NCI-H1417 treated with DMSO at 0.1 percent for 48 hours (cell line): ENCODE data around the gene SPAG4.

Source experiments
- DNase-seq: peaks from one replicate; lab custom pipeline; 2025; lab: John Stamatoyannopoulos, UW

SPAG4 gene

DNA sequence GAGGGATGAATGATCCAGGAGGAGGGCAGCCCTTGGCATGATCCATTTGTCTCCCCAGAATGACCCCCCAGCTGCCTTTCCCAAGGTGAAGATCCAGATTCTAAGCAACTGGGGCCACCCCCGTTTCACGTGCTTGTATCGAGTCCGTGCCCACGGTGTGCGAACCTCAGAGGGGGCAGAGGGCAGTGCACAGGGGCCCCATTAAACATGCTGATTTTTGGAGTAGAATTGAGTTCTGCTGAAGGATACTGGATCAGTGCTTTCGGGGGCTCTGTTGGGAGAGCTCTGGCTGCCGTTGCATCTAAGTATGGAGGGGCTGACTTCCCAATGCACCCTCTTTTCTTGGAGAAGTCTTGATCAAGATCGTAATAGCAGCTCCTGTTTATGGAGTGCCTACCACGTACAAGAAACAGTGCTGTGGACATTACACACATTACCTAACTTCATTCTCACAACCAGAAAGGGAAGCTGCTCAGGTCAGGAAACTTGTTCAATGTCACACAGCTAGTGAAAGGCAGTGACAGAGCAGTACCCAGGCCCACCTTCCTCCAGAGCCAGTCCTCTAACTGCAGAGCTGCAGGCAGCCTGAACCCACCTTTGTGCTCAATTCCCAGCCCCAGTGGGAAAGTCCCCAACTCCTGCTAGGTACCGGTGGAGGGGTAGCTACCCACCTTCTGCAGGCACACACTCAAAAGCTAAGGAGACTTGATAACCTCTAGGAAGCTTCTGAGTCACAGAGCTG, 5.4 kb downstream of the SPAG4 start:
- no peak for DNase-seq

DNA sequence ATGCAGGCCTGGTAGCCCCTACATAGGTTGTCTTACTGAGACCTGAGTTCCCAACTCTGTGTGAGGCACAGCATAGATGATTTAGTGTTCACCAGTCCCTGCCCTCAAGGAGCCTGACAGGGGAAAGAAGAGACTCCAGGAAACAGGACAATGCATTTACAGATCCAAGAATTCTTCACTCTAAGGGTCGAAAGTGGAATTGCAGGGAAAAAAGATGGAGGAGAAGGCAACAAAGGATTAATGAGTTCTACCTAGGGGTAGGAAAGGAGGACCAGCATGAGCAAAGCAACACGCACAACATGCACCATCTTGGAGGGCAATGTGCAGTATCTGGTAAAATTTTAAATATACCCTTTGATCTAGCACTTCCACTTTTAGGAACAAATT, 5.9 kb downstream of the SPAG4 start:
- DNase-seq = no peak

DNA sequence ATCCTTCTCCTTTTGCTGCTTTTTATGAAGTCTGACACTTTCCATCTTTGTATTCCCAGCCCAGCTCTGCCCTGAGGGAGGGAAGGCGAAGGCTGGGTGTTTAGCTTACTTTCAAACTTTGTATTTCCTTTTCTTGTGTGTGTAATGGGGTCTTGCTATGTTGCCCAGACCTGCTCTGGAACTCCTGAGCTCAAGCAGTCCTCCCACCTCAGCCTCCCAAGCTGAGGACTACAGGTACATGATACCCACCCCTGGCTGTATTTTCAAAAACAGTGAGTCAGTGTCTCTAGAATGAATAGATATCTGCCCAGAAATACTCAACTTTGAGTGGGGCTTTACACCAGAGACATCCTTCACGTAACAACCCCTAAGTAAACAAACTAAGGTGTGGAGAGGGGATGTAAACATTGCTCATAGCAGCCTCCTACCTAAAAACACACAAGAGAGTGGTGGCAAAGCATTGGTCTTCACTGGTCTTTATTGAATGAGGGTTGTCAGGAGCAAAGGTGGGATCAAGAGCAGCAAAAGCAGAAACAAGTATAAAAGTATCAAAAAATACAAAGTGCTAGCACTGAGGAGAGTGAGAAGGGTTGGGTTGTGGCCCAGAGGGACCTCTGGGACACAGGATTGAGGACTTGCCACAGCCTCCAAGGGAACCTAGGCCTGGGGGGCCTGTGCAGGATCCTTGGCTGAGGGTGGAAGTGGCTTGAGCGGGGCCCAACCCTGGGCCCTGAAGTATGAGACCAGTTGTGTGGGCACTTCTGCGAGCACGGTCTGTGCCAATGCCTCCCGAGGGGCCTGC, 10.2 kb downstream of the SPAG4 start:
- no peak for DNase-seq

DNA sequence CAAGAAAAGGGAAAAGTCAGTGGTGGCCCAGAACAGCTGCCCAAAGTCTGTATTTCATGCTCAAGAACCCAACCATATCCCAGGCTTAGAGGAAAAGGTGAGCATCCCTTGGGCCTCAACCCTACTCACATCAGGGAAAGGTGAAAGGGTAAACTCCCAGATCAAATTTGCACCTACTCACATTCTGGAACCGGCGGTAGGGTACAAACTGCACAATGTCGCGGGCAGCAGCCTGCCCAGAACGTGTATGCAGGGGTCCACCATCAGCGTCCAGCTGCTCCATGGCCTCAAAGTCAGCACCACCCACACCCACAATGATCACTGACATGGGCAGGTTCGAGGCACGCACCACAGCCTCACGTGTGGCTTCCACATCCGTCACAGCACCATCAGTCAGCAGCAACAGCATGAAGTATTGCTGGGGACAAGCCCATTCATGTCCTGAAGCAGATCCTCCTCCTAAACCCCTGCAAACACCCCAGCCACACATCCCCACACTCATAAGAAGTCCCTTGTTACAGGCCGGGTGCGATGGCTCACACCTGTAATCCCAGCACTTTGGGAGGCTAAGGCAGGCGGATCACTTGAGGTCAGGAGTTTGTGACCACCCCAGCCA, 10.9 kb downstream of the SPAG4 start:
- no peak for DNase-seq

DNA sequence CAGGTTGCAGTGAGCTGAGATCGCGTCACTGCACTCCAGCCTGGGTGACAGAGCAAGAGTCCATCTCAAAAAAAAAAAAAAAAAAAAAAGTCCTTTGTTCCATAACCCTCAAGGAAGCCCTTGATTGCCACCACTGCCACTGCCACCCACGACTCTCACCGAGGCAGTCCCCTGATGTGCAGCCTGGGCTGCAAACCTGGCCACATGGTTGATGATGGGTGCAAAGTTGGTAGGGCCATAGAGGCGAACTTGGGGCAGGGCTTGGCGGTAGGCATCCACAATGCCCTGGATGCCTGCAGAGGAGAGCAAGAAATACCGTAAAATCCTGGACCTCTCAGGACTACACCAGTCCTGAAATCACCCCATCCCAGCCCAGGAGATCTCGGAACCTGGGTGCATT, 11.5 kb downstream of the SPAG4 start:
- DNase-seq = no peak

DNA sequence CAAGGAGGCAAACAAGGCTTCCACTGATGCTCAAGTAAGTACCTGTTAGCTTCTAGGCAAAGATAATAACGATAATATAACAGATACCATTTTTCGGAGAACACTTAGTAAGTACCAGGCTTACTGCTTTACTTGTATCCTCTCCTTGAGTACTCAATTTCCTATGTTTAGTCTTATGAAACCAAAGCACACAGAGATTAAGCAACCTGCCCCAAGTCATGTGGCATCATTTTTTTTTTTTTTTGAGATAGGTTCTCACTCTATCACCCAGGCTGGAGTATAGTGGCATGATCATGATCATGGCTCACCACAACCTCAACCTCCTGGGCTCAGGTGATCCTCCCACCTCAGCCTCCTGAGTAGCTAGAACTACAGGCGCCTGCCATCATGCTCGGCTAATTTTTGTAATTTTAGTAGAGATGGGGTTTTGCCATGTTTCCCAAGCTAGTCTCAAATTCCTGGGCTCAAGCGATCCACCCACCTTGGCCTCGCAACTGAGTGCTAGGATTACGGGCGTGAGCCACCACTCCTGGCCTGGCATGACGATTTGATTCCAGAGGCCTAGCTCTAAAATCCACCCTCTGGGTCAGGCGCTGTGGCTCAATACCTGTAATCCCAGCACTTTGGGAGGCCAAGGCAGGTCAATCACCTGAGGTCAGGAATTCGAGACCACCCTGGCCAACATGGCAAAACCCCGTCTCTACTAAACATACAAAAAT, 14.0 kb downstream of the SPAG4 start:
- no peak for DNase-seq

DNA sequence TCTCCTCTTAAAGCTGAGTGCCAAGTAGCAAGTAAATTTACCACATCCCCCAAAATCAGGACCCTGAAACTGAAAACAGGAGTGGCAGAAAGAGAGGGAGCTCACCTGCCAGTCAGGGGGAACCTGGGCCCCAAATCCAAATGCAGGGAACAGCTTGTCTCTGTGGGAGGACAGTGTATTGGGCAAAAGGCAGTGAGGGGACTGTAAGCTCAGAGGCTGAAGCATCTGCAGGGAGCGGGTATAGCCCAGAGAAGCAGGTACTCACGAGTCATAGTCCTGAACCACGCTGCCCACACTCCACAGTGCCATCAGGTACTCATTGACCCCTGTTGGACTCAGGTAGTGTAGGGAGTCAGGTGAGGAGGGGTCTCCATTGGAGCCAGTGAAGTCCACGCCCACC, 15.0 kb downstream of the SPAG4 start:
- no peak for DNase-seq

DNA sequence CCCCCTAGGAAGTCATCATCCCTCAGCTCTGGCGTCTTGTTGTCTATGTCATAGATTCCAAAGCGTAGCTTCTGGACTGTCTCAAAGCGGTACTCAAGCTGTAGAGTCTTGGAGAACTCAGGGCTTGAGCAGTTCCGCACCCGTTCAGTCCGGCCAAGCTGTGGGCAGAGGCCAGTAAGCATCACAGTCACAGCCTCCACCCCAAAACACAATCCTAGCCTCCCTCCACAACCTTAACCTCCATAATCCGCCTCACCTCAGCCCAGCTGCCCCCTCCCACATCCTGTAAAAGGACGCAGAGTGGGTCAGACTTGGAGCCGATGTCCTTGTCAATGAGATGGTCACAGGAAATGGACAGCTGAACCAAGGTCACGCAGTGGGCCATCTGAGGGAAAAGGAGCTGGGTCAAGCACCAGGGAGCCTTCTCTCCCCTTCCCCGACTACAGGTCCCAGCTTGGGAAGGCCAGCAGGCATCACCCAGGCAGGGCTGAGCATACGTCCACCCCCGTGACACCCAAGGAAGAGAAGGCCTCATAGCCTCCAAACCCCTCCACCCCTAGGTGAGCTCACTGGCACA, 17.0 kb downstream of the SPAG4 start:
- no peak for DNase-seq

DNA sequence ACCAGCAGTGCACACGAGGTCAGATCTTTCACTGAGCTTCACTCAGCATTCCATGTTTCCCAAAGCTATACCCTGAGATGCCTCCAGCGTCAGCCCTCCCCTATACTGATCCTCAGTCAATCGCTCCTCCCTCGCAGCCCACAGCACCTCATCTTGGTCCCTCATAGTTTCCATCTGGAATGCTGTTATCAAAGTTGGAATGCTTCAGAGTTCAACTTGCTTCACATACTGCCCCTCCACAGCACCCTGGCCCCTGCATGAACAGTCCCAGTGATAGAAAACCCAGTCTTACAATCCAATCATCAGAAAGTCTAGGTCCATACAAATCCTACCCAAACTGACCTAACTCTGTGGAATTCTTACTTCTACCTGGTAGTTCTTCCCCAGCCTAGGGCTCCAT, 20.0 kb downstream of the SPAG4 start:
- no peak for DNase-seq

DNA sequence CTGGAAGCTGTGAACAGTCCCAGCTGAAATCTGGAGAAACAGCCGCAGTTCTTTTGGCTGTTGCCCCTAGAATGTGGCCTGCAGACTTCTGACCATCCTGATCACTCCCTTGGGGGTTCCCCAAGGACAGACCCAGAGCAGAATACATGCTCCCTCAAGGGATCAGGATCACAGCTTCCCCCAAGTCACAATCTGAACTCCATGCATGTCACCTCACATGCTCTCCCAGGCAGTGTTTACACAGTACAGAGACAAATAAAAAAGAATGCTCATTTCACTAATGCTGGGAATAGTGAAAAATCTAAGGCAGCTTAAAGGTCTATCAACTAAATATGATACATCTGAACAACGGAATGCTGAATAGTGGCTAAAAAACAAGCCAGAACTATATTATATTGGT, 20.5 kb downstream of the SPAG4 start:
- no peak for DNase-seq

DNA sequence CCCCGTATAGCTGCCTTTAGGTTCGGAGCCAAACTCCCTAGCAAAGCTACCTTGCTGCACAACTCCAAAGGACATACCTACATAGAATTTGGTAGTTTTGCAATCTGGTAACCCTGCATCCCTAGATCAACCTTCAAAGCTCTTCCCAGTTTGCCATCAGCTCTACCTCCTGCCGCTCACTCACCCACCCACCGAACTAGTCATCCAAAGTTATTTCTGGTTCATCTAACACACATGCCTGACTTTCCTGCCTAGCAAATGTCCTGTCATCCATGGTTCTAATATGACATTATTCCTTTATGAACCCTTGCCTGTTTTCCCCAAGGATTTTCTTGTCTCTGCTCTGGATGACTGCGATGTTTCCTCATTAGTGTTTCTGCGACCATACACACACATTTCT, 21.6 kb downstream of the SPAG4 start:
- DNase-seq = no peak

DNA sequence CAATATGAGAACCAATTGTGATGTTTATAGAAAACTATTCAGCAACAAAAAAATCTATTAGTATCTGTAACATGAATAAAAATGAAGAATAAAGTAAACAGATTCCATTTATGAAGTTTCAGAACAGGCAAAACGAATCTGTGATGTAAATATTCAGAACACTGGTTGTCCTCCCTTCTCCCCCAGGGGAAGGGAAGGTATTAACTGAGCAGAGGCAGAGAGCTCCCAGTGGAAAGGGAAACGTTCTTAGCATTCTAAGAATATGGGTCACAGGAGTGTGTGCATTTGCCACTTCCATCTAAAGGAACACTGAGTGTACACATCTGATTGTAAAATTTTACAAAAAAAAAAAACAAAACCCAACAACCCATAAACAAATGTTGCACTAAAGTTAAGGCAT, 23.1 kb downstream of the SPAG4 start:
- no peak for DNase-seq

DNA sequence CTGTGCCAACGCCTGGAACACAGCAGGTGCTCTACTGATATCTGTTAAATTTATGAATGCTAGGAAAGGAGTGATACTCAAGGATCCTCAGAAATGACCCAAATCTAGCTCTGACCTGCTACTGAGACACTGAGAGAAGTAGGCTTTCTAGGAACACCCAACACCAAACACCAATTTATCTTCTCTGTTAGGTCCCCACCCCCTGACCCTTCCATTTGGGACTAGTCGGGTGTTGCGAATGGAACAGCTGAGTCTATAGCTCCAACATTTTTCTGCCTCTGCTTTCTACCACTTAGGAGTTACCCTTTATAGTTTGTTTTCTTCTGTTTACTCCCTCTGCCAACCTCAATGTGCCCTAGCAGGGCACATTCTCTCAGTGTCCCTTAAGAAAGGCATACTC, 25.1 kb downstream of the SPAG4 start:
- DNase-seq = no peak

DNA sequence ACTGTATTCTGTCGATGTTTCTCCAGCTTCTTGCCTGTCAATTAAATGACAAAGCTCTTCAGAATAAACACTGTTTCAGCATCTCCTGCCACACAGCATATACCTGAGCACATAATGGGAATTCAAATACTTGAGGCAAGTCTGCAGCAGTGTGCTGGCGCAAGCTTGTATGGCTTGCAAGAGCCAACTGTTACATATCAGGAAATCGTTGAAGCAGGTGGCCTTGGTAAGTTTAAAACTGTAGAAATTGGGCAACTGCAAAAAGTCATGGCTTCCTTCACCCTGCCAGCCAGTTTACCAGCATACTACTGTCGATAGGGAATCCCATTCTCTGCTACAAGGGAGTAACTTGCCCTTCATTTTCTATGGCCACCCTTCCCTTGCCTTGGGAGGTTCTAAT, 26.1 kb downstream of the SPAG4 start:
- no peak for DNase-seq

DNA sequence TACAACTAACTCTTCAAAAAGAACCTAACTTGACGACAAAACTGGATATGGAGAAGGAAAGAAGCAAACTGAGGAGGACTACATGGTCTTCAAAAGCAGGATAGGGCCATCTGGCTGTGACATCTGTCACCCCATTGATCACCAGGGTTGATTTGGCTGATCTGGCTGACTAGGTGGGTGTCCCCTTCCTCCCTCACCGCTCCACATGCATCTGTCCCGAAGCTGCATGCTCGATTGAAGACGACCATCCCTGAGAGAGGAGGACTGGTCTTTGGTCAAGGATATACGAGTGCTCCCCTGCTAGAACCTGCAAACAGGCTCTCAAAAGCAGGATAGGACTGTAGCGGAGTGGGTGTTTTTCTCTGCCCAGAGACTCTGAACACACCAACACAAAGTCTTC, 27.4 kb downstream of the SPAG4 start:
- DNase-seq = no peak

DNA sequence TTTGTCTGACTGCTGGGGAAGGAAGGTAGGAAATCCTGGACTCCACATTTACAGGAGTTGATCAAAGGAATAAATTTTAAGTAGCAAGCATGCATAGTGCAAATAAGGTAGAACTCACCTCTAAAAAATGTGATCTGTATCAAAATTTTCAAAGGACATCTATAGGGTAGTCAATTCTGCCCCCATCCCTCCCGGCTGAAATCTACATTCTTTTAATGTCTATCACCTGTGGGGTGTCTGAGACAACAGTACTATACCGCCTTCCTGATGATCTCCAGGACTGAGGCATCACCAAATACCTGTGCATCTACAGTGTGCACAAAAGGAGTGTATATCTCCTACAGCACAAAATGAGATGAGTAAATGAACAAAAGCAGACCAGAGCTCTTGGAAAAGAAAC, 29.2 kb downstream of the SPAG4 start:
- no peak for DNase-seq

DNA sequence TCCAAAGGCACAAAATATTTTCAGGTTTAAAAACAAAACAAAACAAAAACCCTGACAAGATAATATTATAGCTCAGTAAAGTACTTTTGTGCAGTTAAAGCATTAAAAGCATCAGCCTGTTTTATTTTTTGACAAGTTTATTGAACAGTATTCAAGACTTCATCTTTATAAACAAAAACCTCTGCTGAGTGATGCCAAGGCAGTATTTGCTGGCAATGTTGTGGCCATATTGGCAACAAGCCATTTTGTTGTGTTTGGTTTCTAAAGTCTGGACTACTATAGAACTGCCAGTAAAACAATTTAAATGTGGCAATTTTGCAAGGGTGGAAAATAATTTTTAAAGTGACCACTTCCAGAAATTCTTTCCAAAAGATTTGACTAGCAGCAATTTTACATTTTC, 33.2 kb downstream of the SPAG4 start:
- DNase-seq = no peak

DNA sequence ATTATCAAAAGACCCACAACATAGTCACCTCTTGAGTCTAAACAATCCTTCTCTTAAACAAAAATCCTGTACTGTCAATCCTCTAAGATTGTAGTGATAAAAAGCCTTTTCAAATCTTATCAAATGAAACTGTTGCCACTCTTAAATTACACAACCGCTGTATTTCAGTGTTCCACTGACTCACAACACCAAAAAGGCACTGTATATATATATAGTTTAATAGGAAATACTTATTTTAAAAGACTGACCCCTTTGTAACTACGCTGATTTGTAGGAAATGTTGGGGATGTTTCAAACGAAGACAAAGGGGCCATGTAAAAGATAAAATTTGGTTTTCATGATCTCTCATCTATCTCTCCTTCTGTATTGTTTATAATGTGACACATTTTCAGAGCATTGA, 35.0 kb downstream of the SPAG4 start:
- no peak for DNase-seq

DNA sequence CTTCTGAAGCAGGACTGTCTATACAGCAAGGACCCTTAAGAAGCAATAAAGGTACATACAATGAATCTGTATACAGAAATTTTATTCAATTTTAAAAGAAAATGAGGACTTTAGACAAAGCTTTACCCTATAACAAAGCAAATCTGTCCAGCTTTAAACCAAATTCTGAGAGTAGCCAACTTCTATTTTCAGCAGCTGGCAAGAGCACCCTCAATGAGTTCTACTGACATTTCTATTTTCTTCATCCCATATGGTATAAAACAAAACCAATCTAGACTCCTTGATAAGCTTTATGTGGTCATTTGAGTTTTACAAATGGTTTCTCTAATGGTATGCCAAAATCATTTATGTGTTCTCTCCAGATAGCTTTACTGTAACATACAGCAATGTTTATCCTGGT, 36.3 kb downstream of the SPAG4 start:
- DNase-seq = no peak

DNA sequence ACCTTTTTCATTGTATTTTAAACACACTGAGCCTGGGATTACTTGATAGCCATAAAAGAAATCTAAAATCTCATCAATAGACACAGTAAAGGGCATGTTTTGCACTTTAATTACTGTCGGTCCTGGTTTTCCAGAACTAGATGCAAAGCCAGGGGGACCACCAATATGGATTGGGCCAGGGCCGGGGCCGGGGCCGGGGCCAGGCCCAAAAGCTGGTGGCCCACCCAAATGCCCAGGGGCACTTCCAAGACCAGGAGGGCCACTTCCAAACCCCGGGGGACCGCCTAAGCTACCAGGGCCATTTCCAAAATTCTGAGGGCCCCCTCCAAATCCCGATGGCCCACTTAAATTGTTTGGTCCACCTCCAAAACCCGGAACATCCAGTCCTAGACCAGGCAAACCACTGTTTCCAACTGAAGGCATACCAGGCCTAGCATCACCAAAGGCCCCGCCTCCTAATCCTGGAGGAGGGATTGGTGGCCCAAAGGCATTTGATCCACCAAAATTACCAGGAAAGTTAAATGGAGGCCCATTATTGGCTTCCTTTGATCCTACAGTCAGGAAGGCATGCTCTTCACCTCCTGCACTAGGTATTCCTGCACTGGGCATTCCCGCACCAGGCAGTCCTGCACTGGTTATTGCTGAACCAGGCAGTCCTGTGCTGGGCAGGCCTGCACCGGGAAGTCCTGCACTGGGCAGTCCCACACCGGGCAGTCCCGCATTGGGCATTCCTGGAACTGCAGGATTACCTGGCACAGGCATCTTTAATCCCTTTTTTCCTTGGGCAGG, 37.2 kb downstream of the SPAG4 start:
- DNase-seq = no peak

DNA sequence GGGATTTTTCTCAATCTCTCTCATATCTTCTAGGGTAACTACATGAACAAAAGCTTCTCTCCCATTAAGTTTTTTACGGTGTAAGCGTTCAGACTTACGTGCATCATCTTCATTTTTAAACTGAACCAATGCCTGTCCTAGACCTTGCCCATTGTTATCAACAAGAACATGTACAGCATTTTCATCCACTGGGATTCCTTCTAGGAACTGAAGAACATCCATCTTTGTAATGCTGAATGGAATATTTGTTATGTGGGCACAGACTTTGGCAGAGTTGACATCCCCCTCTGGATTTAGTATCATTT, 37.8 kb downstream of the SPAG4 start:
- no peak for DNase-seq

DNA sequence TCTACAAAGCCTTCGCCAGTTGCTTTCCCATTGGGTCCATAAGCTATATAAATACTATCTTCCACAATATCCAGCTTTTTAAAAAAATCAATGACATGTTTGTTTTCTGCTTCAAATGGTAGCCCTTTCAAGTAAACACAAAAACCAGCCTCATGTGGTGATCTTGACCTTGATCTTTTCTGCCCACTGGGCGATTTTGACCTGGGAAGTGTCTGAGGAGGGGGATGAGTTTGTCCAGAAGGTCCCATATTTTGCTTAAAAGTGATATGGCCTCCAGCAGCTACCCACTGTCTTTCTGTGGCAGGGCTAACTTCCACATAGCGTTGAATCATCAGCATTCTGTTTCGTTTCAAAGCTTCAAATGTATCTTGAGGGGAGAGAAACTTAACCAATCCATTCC, 38.3 kb downstream of the SPAG4 start:
- DNase-seq = no peak
